Nephron progenitor cell (in vitro differentiated cells): Measurements from ENCODE around the gene FARP1.

ENCODE experiments used
- DNase-seq: peaks from one replicate; pipeline ENCODE4 v3.0.0; 2021
- H3K27ac Mint-ChIP-seq: 2 replicates; pipeline ENCODE4 v1.8.0; 2021; ENCODE audit warnings: mild to moderate bottlenecking, moderate library complexity, mixed read lengths
- H3K27me3 Mint-ChIP-seq: 2 replicates; pipeline ENCODE4 v1.8.0; 2021; ENCODE audit warnings: mild to moderate bottlenecking, low read depth, mixed read lengths; ENCODE audit not compliant: poor library complexity
- H3K36me3 Mint-ChIP-seq: 2 replicates; pipeline ENCODE4 v1.8.0; 2021; ENCODE audit warnings: low read depth, mixed read lengths
- H3K4me1 Mint-ChIP-seq: 2 replicates; pipeline ENCODE4 v1.8.0; 2021; ENCODE audit warnings: mixed read lengths
- H3K4me3 Mint-ChIP-seq: 2 replicates; pipeline ENCODE4 v1.8.0; 2021; ENCODE audit warnings: mild to moderate bottlenecking, moderate library complexity, mixed read lengths
- H3K9me3 Mint-ChIP-seq: 2 replicates; pipeline ENCODE4 v1.8.0; 2021; ENCODE audit warnings: mild to moderate bottlenecking, moderate library complexity, mixed read lengths
- TF ChIP-seq, protein P1 (sequence below): fragments of 200-600 bp; sonication (generic); IDR thresholded peaks from 2 replicates; pipeline ENCODE4 v1.5.0; 2021; ENCODE audit warnings: antibody characterized with exemption

Gene FARP1

DNA sequence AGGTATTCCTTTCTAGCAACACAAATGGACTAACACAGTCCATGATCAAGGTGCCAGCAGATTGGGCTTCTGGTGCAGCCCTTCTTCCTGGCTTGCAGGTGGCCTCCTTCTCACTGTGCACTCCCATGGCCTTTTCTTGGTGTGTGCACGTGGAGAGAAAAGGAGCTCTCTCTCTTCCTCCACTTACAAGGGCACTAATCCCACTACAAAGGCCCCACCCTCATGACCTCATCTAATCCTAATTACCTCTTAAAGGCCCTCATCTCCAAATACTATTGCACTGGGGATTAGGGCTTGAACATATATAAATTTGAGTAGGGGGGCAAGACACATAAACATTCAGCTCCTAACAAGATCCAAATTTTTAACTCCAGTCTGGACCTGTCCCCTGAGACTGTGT lies 19.7 kb upstream of the FARP1 start:
- Mint-ChIP-seq H3K4me1 (peaks cover 6% of the 10 kb centered on the region), H3K27ac (no peak overlapping the region), H3K27me3 (peaks cover 13% of the 10 kb centered on the region), H3K4me3 (no peak overlapping the region), H3K9me3 (peaks cover 23% of the 10 kb centered on the region), H3K36me3 (peaks cover 3% of the 10 kb centered on the region)
- DNase-seq, result no peak
- TF ChIP-seq, protein P1, sequence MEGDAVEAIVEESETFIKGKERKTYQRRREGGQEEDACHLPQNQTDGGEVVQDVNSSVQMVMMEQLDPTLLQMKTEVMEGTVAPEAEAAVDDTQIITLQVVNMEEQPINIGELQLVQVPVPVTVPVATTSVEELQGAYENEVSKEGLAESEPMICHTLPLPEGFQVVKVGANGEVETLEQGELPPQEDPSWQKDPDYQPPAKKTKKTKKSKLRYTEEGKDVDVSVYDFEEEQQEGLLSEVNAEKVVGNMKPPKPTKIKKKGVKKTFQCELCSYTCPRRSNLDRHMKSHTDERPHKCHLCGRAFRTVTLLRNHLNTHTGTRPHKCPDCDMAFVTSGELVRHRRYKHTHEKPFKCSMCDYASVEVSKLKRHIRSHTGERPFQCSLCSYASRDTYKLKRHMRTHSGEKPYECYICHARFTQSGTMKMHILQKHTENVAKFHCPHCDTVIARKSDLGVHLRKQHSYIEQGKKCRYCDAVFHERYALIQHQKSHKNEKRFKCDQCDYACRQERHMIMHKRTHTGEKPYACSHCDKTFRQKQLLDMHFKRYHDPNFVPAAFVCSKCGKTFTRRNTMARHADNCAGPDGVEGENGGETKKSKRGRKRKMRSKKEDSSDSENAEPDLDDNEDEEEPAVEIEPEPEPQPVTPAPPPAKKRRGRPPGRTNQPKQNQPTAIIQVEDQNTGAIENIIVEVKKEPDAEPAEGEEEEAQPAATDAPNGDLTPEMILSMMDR, result no peak

GRCh38 chr13:98129059-98129746 lies 13.7 kb upstream of the FARP1 start:
- peaks cover 19% of the 10 kb centered on the region for H3K27me3 Mint-ChIP-seq
- DNase-seq, result no peak
- peaks cover 13% of the 10 kb centered on the region for H3K9me3 Mint-ChIP-seq
- H3K4me3 Mint-ChIP-seq, result no peak overlapping the region
- no peak overlapping the region for H3K27ac Mint-ChIP-seq
- H3K36me3 Mint-ChIP-seq, result no peaks in the 10 kb centered on the region
- peaks cover 12% of the 10 kb centered on the region for H3K4me1 Mint-ChIP-seq
- TF ChIP-seq, protein P1, result no peak

GRCh38 chr13:98133946-98134345 lies 8.9 kb upstream of the FARP1 start:
- peaks cover 6% of the 10 kb centered on the region for H3K4me1 Mint-ChIP-seq
- TF ChIP-seq, protein P1, result no peak
- peaks cover 20% of the 10 kb centered on the region for H3K27me3 Mint-ChIP-seq
- no peak overlapping the region for H3K4me3 Mint-ChIP-seq
- no peaks in the 10 kb centered on the region for H3K36me3 Mint-ChIP-seq
- H3K27ac Mint-ChIP-seq, result no peak overlapping the region
- peaks cover 3% of the 10 kb centered on the region for H3K9me3 Mint-ChIP-seq
- no peak for DNase-seq

DNA sequence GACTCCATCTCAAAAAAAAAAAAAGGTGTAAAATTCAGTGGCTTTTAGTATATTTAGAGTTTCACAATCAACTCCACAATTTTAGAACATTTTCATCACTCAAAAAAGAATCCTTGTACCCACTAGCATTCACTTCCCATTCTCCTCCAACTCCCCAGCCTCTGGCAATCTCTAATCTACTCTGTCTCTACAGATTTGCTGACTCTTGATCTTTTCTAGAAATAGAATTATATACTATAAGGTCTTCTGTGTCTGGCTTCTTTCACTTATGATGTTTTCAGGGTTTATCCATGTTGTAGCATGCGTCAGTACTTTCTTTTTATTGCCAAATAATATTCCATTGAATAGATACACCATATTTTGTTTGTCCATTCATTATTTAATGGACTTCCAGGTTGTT lies 8.0 kb upstream of the FARP1 start:
- TF ChIP-seq, protein P1, result no peak
- no peaks in the 10 kb centered on the region for H3K9me3 Mint-ChIP-seq
- no peak overlapping the region for H3K27ac Mint-ChIP-seq
- no peaks in the 10 kb centered on the region for H3K36me3 Mint-ChIP-seq
- peaks cover 20% of the 10 kb centered on the region for H3K27me3 Mint-ChIP-seq
- H3K4me1 Mint-ChIP-seq, result peaks cover 6% of the 10 kb centered on the region
- H3K4me3 Mint-ChIP-seq, result no peak overlapping the region
- DNase-seq, result no peak

DNA sequence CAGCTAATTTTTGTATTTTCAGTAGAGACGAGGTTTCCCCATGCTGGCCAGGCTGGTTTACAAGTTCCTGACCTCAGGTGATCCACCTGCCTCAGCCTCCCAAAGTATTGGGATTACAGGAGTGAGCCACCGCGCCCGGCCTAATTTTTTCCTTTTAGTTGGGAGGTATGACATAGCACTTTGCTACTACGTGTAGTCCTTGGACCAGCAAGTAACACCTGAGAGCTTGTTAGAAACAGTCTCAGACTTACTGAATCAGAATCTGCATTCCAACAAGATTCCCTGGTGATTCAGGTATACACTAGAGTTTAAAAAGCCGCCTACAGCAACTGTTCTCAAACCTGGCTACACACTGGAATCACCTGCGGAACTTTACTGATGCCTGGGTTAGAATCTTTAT lies 1.8 kb upstream of the FARP1 start:
- Mint-ChIP-seq H3K27ac (no peak overlapping the region), H3K27me3 (peaks cover 20% of the 10 kb centered on the region), H3K36me3 (no peaks in the 10 kb centered on the region), H3K9me3 (no peaks in the 10 kb centered on the region), H3K4me1 (peaks cover 27% of the 10 kb centered on the region), H3K4me3 (no peak overlapping the region)
- TF ChIP-seq, protein P1, result no peak
- DNase-seq, result no peak
